CD4-positive, alpha-beta T cell treated with Interleukin-15 for 1 hour (primary cell): ENCODE data around the gene PACSIN1.
"Not testable (repeated sequence)": the region's sequence is repeated elsewhere in the genome, so short reads cannot be mapped to it uniquely, and the experiment has no call there.

Source experiments
- DNase-seq: peaks from one replicate; pipeline ENCODE4 v3.0.0-alpha.2; 2020

Gene PACSIN1

GRCh38 chr6:34457742-34458735 lies 7.8 kb upstream of the PACSIN1 start:
- DNase-seq = no peak

GRCh38 chr6:34459899-34460593 lies 5.8 kb upstream of the PACSIN1 start:
- DNase-seq = peak; percentile 38

- DNase-seq = no peak
Observed at GRCh38 chr6:34460796-34461507, 4.9 kb upstream of the PACSIN1 start.

- DNase-seq = no peak
Observed at GRCh38 chr6:34462010-34462409, 3.9 kb upstream of the PACSIN1 start.

GRCh38 chr6:34462551-34462971 lies 3.3 kb upstream of the PACSIN1 start:
- no peak for DNase-seq

GRCh38 chr6:34463299-34463698 lies 2.6 kb upstream of the PACSIN1 start:
- no peak for DNase-seq

- DNase-seq = no peak
Observed at GRCh38 chr6:34463849-34464248, 2.0 kb upstream of the PACSIN1 start.

- no peak for DNase-seq
Observed at GRCh38 chr6:34466242-34467185, 638 bp downstream of the PACSIN1 start.

- peak; percentile 30 for DNase-seq
Observed at GRCh38 chr6:34468378-34468892, 2.6 kb downstream of the PACSIN1 start.

GRCh38 chr6:34469499-34469898 lies 3.6 kb downstream of the PACSIN1 start:
- no peak for DNase-seq

- no peak for DNase-seq
Observed at GRCh38 chr6:34472425-34472824, 6.5 kb downstream of the PACSIN1 start.

- DNase-seq = no peak
Observed at GRCh38 chr6:34473967-34474366, 8.1 kb downstream of the PACSIN1 start.

GRCh38 chr6:34474754-34475153 lies 8.9 kb downstream of the PACSIN1 start:
- no peak for DNase-seq

- no peak for DNase-seq
Observed at GRCh38 chr6:34475238-34475682, 9.4 kb downstream of the PACSIN1 start.

GRCh38 chr6:34475767-34476328 lies 10.0 kb downstream of the PACSIN1 start:
- DNase-seq = no peak

GRCh38 chr6:34476447-34476846 lies 10.6 kb downstream of the PACSIN1 start:
- no peak for DNase-seq

- no peak for DNase-seq
Observed at GRCh38 chr6:34476921-34477320, 11.0 kb downstream of the PACSIN1 start.

GRCh38 chr6:34478796-34479195 lies 12.9 kb downstream of the PACSIN1 start:
- no peak for DNase-seq

GRCh38 chr6:34483781-34484180 lies 17.9 kb downstream of the PACSIN1 start:
- not testable (repeated sequence) for DNase-seq

- DNase-seq = no peak
Observed at GRCh38 chr6:34484391-34484790, 18.5 kb downstream of the PACSIN1 start.

- DNase-seq = peak; percentile 60
Observed at GRCh38 chr6:34484899-34485298, 19.0 kb downstream of the PACSIN1 start.
